Measurements from ENCODE around the gene KIAA1755. TPM values are rescaled to one million over a fixed set of nuclear protein-coding genes. Genes with fewer than 3 reads are reported as not detected.

KIAA1755 gene
- total RNA-seq, 2 donors from 2014 or later = not detected

GRCh38 chr20:38219006-38219950, 41.3 kb downstream of the KIAA1755 start:
- peaks cover 0 to 11% of the 10 kb centered on the region in 2 donors for H3K4me1 Mint-ChIP-seq (ENCODE audit: low read depth in 2 of 2)
- H3K36me3 Mint-ChIP-seq = no peaks in the 10 kb centered on the region
- H3K9me3 Mint-ChIP-seq = no peaks in the 10 kb centered on the region
- DNase-seq (ENCODE audit: low spot score) = peak; percentile 37
- ATAC-seq = no peak
- no peak overlapping the region for H3K27ac Mint-ChIP-seq
- peaks cover 0 to 5% of the 10 kb centered on the region in 2 donors for H3K27me3 Mint-ChIP-seq
- no peak overlapping the region for H3K4me3 Mint-ChIP-seq

GRCh38 chr20:38218566-38218885, 42.0 kb downstream of the KIAA1755 start:
- peaks cover 0 to 8% of the 10 kb centered on the region in 2 donors for H3K4me1 Mint-ChIP-seq (ENCODE audit: low read depth in 2 of 2)
- peaks cover 0 to 5% of the 10 kb centered on the region in 2 donors for H3K27me3 Mint-ChIP-seq
- ATAC-seq (no peak), DNase-seq (ENCODE audit: low spot score) (peak; percentile 29)
- H3K9me3 Mint-ChIP-seq = no peaks in the 10 kb centered on the region
- no peak overlapping the region for H3K4me3 Mint-ChIP-seq
- no peak overlapping the region for H3K27ac Mint-ChIP-seq
- no peaks in the 10 kb centered on the region for H3K36me3 Mint-ChIP-seq

- DNase-seq (ENCODE audit: low spot score) = peak; percentile 20
- Mint-ChIP-seq H3K4me1 (ENCODE audit: low read depth in 2 of 2) (peaks cover 0 to 8% of the 10 kb centered on the region in 2 donors), H3K36me3 (no peaks in the 10 kb centered on the region), H3K9me3 (no peaks in the 10 kb centered on the region), H3K27me3 (peaks cover 0 to 5% of the 10 kb centered on the region in 2 donors), H3K4me3 (no peak overlapping the region), H3K27ac (no peak overlapping the region)
- no peak for ATAC-seq
These were observed 42.6 kb downstream of the KIAA1755 start for GRCh38 chr20:38217791-38218565.

DNA sequence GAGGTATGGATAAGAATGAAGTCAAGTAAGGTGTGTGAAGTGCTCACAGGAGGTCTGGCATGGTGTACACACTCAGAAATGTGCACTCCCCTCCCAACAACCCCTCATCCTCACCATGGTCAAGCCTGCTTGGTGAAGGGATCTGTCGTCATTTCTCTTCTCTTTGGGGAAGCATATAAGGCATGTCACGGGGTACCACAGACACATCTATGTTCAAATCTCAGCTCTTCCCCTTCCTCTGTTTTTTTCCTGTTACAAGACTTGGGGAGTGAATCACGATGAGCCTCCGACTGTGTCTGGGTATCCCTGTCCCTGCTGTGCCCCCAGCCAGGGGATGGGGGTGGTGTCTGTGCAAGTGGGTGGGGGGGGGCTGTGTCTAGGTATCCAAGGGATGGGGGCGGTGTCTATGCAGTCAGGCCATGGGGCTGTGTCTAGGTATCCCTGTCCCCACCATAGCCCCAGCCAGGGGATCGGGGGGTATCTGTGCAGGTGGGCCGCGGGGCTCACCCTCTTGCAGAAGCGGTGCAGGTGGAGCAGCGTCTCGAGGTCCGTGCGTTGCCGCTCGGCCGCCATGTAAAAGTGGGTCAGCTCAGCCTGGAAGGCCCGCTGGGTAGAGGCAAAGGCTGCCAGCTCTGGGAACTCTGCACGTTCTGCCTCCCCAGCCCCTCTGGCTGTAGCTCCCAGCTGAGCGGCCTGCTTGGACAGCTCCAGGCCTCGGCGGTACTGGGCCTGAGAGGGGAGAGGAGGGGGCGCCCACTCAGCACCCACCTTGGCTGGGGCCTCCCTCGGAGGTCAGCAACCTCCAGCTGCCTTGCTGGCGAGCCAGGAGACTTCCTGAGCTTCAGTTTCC, 43.6 kb downstream of the KIAA1755 start:
- Mint-ChIP-seq H3K4me1 (ENCODE audit: low read depth in 2 of 2) (peaks cover 0 to 4% of the 10 kb centered on the region in 2 donors), H3K36me3 (no peaks in the 10 kb centered on the region), H3K9me3 (no peaks in the 10 kb centered on the region), H3K27me3 (peaks cover 0 to 2% of the 10 kb centered on the region in 2 donors), H3K4me3 (no peak overlapping the region), H3K27ac (no peak overlapping the region)
- ATAC-seq = no peak
- DNase-seq (ENCODE audit: low spot score) = no peak

- Mint-ChIP-seq H3K27me3 (peaks cover 0 to 2% of the 10 kb centered on the region in 2 donors), H3K9me3 (no peaks in the 10 kb centered on the region), H3K27ac (no peak overlapping the region), H3K4me1 (ENCODE audit: low read depth in 2 of 2) (peaks cover 0 to 4% of the 10 kb centered on the region in 2 donors), H3K4me3 (no peak overlapping the region), H3K36me3 (no peaks in the 10 kb centered on the region)
- ATAC-seq (no peak), DNase-seq (ENCODE audit: low spot score) (no peak)
These were observed 44.3 kb downstream of the KIAA1755 start for GRCh38 chr20:38216201-38216600.

DNA sequence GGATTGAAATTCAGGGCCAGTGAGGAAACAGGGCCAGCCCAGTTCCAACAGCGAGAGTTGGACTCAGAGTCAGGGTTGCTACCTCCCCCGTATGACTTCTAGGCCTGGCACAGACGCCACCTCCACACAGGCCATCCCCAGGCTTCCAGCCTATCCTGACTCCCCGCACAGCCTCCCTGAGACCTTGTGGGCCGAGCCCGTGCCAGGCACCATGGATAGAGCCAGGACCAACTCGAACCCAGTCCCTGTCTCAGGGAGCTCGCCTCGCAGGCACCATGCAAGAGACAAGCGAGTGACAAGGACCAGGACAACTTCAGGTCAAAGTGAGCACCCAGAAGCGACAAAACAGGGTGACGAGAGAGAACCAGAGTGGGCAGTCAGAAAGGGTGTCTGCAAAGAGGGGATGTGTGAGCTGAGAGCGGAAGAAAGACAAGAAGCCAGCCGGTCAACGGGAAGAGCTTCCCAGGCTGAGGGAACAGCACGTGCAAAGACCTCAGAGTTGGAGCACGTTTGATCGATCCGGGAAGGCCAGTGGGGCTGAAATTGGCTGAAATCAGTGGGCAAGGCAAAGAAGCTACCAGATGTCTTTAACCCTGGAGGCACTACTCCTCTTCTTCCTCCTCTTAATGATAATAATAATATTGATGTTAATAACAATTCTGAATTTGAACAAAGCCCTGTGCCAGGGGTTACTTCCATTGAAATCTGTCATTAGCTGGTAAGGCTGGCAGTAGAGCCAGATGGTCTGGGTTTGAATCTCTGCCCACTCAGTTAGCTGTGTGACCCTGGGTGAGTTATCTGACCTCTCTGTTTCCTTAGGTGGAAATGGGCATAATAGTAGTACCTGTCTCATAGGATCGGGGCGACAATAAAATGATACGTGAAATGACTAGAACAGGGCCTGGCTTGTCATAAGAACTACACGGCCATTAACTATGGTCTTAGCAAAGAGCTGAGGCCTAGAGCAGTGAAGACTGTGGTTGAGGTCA, 45.0 kb downstream of the KIAA1755 start:
- ATAC-seq = no peak
- Mint-ChIP-seq H3K9me3 (no peaks in the 10 kb centered on the region), H3K27ac (no peak overlapping the region)

GRCh38 chr20:38214256-38215193, 46.0 kb downstream of the KIAA1755 start:
- DNase-seq (ENCODE audit: low spot score) (no peak), ATAC-seq (no peak)
- Mint-ChIP-seq H3K4me1 (ENCODE audit: low read depth in 2 of 2) (no peaks in the 10 kb centered on the region), H3K27ac (no peak overlapping the region), H3K4me3 (no peak overlapping the region), H3K27me3 (peaks cover 0 to 2% of the 10 kb centered on the region in 2 donors), H3K36me3 (no peaks in the 10 kb centered on the region), H3K9me3 (no peaks in the 10 kb centered on the region)

More for the DNA sequence above, 45.0 kb downstream of the KIAA1755 start:
- Mint-ChIP-seq H3K36me3 (no peaks in the 10 kb centered on the region), H3K4me1 (ENCODE audit: low read depth in 2 of 2) (no peaks in the 10 kb centered on the region), H3K27me3 (peaks cover 0 to 2% of the 10 kb centered on the region in 2 donors), H3K4me3 (no peak overlapping the region)
- DNase-seq (ENCODE audit: low spot score) = no peak

DNA sequence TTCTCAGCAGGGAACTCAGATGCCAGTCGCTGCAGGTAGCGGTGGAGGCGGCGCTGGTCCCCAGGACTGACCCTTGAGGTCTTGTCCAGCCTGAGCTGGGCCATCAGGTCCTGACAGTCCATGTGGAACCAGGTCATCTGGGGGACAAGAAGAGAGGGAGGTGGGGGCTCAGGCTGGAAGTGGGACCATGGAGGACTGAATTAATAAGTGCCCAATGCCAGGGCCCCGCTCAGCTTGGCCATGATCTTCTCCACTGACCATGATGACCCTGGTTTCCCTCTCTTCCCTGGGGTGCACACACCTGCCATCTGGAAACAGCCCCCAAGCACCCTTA, 47.0 kb downstream of the KIAA1755 start:
- Mint-ChIP-seq H3K27ac (no peak overlapping the region), H3K4me1 (ENCODE audit: low read depth in 2 of 2) (no peaks in the 10 kb centered on the region), H3K36me3 (no peaks in the 10 kb centered on the region), H3K27me3 (peaks cover 0 to 4% of the 10 kb centered on the region in 2 donors), H3K9me3 (no peaks in the 10 kb centered on the region), H3K4me3 (no peak overlapping the region)
- DNase-seq (ENCODE audit: low spot score) (no peak), ATAC-seq (no peak)

DNA sequence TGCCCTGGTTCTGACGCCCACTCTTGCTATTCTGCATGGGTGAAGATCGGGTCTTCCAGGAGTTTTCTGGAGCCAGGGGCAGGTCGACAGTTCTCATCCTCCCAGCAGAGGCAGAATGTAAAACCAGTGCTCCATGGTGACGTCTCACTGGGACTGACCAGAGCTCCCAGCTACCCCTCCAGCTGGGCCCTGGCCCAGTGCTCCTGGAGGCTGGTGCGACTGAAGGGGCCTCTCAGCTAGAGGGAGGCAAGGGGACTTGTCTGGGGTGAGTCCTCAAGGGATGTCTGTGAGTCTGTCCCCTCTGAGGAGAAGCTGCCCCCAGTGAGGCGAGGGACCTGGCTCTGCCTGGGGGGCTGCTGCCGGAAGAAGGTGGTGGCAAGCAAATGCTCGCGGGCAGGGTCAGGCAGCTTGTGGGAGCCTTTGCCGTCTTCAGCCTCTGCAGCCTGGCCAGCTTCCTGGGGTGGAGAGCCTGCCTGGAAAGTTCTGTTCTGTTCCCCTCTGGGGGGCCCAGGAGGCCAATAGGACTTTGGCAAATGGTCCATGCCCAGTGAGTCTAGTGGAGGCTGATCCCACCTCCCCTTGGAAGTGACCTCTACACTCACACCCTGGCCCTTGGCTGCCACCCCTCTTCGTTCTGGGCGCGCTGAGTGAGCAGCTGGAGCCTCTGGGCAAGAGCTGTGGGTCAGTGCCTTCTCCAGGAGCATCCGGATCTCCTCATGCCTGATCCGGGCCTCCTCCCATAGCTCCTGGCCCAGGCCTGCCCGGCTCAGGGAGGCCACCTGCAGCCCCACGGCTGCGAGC, 47.5 kb downstream of the KIAA1755 start:
- DNase-seq (ENCODE audit: low spot score) (no peak), ATAC-seq (peak in 1 of 2 donors; percentile 51)
- Mint-ChIP-seq H3K27me3 (peaks cover 0 to 8% of the 10 kb centered on the region in 2 donors), H3K4me1 (ENCODE audit: low read depth in 2 of 2) (no peaks in the 10 kb centered on the region), H3K27ac (no peak overlapping the region), H3K4me3 (no peak overlapping the region), H3K36me3 (no peaks in the 10 kb centered on the region), H3K9me3 (no peaks in the 10 kb centered on the region)

- Mint-ChIP-seq H3K27me3 (peaks cover 0 to 16% of the 10 kb centered on the region in 2 donors), H3K4me1 (ENCODE audit: low read depth in 2 of 2) (no peaks in the 10 kb centered on the region), H3K4me3 (no peak overlapping the region), H3K27ac (no peak overlapping the region), H3K9me3 (no peaks in the 10 kb centered on the region), H3K36me3 (no peaks in the 10 kb centered on the region)
- DNase-seq (ENCODE audit: low spot score) = no peak
- no peak for ATAC-seq
These were observed 49.1 kb downstream of the KIAA1755 start for GRCh38 chr20:38211200-38212097.

Data from natural killer cell treated with Interleukin-12 subunit alpha and Interleukin-12 subunit beta and Interleukin-15 and Interleukin-18, amount 100 ng/mL, for 72 hours (primary cell).